Fibroblast of the aortic adventitia (primary cell): ENCODE results near the gene ZFP36. TPM values are rescaled to one million over a fixed set of nuclear protein-coding genes. Genes with fewer than 3 reads are reported as not detected.

Experiments used
- DNase-seq: peaks from one replicate; pipeline ENCODE4 v3.0.0-alpha.2; 2010; ENCODE audit warnings: low read depth
- H3K4me3 ChIP-seq: 2 replicates; pipeline ENCODE4 v1.5.1; 2011; ENCODE audit warnings: low read depth, mild to moderate bottlenecking, control low read depth, low read length, moderate library complexity
- total RNA-seq: library from RNA; depleted of rRNA; stranded (reverse); fragments of >200 nt; gene quantifications from 2 replicates; pipeline ENCODE4 v1.2.3, GENCODE V29; 2012; ENCODE audit warnings: low replicate concordance
- TF ChIP-seq, protein P1 (sequence below): IDR thresholded peaks from 2 replicates; pipeline ENCODE4 v1.5.1; 2011; ENCODE audit warnings: mild to moderate bottlenecking, low read length, control low read depth, inconsistent platforms; ENCODE audit not compliant: insufficient read depth

ZFP36 gene, protein sequence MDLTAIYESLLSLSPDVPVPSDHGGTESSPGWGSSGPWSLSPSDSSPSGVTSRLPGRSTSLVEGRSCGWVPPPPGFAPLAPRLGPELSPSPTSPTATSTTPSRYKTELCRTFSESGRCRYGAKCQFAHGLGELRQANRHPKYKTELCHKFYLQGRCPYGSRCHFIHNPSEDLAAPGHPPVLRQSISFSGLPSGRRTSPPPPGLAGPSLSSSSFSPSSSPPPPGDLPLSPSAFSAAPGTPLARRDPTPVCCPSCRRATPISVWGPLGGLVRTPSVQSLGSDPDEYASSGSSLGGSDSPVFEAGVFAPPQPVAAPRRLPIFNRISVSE
- total RNA-seq = 10.8 and 18.3 TPM in 2 replicates

DNA sequence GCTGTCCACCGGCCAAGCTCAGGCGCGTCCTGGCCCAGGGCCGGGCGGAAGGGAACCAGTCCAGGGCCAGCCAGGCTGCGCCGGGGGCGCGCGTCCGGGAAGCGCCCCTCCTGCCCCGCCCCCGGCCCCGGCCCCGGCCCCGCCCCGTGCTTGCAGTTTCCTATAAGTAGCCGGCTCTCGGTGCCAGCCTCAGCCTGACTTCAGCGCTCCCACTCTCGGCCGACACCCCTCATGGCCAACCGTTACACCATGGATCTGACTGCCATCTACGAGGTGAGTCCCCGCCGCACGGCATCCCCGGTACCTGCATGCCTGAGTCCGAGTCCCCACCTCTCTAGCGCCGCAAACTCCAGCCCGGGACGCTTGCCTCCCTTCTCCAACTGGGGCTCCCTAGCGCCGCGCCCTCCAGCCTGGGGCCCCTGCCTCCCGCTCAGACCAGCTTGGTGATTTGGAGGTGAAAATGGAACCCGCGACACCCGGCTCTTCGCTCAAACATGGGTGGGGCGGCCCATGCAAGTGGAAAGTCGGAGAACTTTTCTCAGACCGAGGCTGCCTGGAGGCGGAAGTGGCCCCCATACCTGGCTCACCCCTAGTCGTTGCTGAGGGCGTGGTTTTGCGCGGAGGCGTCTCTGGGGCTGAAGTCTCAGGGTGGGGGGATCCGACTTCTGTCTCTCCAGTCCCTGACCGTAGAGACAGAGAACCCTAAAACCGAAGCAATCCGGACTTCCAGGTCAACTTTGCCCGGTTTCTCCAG lies at the start of gene ZFP36:
Gene ZFP36 (plus strand): TSS at position 192 of the 754 bp plus-strand sequence. CDS start 58 bp downstream, at position 250.
- TF ChIP-seq, protein P1, sequence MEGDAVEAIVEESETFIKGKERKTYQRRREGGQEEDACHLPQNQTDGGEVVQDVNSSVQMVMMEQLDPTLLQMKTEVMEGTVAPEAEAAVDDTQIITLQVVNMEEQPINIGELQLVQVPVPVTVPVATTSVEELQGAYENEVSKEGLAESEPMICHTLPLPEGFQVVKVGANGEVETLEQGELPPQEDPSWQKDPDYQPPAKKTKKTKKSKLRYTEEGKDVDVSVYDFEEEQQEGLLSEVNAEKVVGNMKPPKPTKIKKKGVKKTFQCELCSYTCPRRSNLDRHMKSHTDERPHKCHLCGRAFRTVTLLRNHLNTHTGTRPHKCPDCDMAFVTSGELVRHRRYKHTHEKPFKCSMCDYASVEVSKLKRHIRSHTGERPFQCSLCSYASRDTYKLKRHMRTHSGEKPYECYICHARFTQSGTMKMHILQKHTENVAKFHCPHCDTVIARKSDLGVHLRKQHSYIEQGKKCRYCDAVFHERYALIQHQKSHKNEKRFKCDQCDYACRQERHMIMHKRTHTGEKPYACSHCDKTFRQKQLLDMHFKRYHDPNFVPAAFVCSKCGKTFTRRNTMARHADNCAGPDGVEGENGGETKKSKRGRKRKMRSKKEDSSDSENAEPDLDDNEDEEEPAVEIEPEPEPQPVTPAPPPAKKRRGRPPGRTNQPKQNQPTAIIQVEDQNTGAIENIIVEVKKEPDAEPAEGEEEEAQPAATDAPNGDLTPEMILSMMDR = peak; percentile 3
- DNase-seq = peak; percentile 91
- H3K4me3 ChIP-seq = peak within 1 kb of the TSS; percentile 94

- no peak overlapping the region for H3K4me3 ChIP-seq
- DNase-seq = no peak
- TF ChIP-seq, protein P1 = no peak
Observed at GRCh38 chr19:39359026-39359425, 47.6 kb upstream of the ZFP36 start.

- H3K4me3 ChIP-seq = no peak overlapping the region
- peak; percentile 29 for DNase-seq
- TF ChIP-seq, protein P1 = no peak
Observed at GRCh38 chr19:39360599-39360998, 46.0 kb upstream of the ZFP36 start.

GRCh38 chr19:39362682-39363657 lies 43.7 kb upstream of the ZFP36 start:
- no peak overlapping the region for H3K4me3 ChIP-seq
- TF ChIP-seq, protein P1 = no peak
- peak; percentile 83 for DNase-seq

GRCh38 chr19:39363901-39364457 lies 42.7 kb upstream of the ZFP36 start:
- peak; percentile 78 for DNase-seq
- TF ChIP-seq, protein P1 = no peak
- no peak overlapping the region for H3K4me3 ChIP-seq

- H3K4me3 ChIP-seq = no peak overlapping the region
- no peak for DNase-seq
- TF ChIP-seq, protein P1 = no peak
Observed at GRCh38 chr19:39365531-39365930, 41.1 kb upstream of the ZFP36 start.
